Ishikawa (cell line): ENCODE data around the gene SERGEF.

Source experiments
- CEBPB ChIP-seq: IDR thresholded peaks from 2 replicates; pipeline ENCODE4 v1.6.1; 2012
- EP300 ChIP-seq: IDR thresholded peaks from 2 replicates; pipeline ENCODE4 v1.6.1; 2012; ENCODE audit warnings: borderline replicate concordance
- RAD21 ChIP-seq: IDR thresholded peaks from 2 replicates; pipeline ENCODE4 v1.6.1; 2012; ENCODE audit warnings: low read depth
- TAF1 ChIP-seq: IDR thresholded peaks from 2 replicates; pipeline ENCODE4 v1.6.1; 2012; ENCODE audit warnings: low read depth, mild to moderate bottlenecking
- TCF12 ChIP-seq: IDR thresholded peaks from 2 replicates; pipeline ENCODE4 v1.6.1; 2012; ENCODE audit warnings: low read depth
- TF ChIP-seq, protein P1 (sequence below): IDR thresholded peaks from 2 replicates; pipeline ENCODE4 v1.6.1; 2012; ENCODE audit warnings: low read depth, mild to moderate bottlenecking
- TF ChIP-seq, protein P2 (sequence below): IDR thresholded peaks from 2 replicates; pipeline ENCODE4 v1.6.1; 2012

DNA sequence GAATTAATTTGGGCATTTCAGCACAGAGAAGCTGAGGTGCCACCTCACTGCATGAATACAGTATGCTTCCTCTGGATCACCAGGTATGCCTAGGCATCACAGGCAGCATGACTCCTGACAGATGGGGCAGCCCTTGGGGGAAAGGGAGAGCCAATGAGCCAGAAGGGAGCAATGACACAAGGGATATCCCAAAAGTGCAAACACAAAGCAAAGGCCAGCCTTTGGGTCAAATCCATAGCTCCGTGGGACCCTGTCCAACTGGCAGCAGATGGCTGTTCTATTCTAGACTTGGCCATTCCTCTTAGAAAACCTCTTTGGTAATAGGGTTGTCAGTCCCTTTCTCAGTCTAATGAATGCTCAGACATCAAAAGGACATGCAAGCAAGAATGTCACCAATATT, 73.3 kb downstream of the SERGEF start:
- TF ChIP-seq EP300 (no peak), CEBPB (no peak), RAD21 (no peak), TAF1 (no peak), TCF12 (no peak)
- TF ChIP-seq, protein P1, sequence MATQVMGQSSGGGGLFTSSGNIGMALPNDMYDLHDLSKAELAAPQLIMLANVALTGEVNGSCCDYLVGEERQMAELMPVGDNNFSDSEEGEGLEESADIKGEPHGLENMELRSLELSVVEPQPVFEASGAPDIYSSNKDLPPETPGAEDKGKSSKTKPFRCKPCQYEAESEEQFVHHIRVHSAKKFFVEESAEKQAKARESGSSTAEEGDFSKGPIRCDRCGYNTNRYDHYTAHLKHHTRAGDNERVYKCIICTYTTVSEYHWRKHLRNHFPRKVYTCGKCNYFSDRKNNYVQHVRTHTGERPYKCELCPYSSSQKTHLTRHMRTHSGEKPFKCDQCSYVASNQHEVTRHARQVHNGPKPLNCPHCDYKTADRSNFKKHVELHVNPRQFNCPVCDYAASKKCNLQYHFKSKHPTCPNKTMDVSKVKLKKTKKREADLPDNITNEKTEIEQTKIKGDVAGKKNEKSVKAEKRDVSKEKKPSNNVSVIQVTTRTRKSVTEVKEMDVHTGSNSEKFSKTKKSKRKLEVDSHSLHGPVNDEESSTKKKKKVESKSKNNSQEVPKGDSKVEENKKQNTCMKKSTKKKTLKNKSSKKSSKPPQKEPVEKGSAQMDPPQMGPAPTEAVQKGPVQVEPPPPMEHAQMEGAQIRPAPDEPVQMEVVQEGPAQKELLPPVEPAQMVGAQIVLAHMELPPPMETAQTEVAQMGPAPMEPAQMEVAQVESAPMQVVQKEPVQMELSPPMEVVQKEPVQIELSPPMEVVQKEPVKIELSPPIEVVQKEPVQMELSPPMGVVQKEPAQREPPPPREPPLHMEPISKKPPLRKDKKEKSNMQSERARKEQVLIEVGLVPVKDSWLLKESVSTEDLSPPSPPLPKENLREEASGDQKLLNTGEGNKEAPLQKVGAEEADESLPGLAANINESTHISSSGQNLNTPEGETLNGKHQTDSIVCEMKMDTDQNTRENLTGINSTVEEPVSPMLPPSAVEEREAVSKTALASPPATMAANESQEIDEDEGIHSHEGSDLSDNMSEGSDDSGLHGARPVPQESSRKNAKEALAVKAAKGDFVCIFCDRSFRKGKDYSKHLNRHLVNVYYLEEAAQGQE = no peak
- TF ChIP-seq, protein P2, sequence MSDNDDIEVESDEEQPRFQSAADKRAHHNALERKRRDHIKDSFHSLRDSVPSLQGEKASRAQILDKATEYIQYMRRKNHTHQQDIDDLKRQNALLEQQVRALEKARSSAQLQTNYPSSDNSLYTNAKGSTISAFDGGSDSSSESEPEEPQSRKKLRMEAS = no peak
